ENCODE results near the gene ACSF3.

Gene ACSF3

DNA sequence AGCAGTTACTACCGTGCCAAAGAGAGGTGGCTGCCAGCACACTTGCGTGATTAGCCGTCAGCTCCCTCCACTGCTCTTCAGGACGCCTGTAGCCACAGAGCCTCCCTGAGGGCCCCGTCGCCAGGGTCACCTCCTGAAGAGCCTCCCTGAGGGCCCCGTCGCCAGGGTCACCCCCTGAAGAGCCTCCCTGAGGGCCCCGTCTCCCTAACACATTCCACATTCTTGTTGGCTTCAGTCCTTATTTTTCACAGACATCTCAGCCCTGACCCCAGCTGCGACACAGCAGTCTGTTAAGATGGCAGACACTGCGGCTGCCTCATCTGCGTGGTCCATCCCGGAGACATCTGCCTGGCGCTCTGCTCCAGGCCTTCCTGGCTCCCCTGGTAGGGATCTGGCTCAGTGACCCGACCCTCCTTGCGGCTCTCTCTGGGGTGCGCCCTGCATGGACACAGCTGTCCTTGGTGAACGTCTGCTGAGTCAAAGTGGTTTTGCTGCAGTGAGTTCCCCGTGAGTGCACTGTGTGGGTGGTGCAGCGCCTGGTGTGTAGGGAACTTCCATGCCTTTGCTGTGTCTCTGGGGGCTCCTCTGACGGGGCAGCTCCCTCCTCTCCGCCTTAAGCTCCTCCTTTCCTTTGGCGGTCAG lies 11.4 kb downstream of the ACSF3 start:
- peaks cover 97% of the 10 kb centered on the region for H3K36me3 ChIP-seq (ENCODE audit: insufficient read depth, low read length)

DNA sequence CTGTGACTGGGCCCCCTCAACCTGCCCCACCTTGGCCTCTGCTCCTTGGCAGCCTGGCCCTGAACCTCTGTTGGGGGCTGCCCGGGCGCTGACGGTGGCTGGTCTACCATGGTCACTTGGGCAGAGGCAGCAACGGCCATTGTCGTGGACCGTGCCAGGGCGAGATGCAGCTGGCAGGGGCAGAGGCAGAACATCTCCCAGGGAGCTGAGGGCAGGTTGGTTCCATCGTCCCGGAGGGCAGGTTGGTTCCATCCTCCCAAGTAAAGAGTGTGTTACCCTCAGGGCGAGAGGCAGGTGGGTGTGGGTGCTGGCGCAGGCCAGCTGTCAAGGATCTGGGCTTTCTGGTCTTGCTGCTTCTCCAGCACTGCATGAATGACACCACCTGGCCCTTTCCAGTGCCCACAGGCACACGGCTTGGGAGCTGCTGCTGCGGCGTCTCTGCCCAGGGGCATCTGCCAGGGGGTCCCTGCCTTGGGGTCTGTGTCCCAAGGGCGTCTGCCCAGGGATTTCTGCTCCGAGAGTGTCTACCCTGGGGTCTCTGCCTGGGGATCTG lies 12.0 kb downstream of the ACSF3 start:
- Histone ChIP-seq H3K4me3 (ENCODE audit: low read depth, low read length, poor library complexity, severe bottlenecking) (no peak overlapping the region), H3K36me3 (ENCODE audit: insufficient read depth, low read length) (peaks cover 97% of the 10 kb centered on the region), H3K9ac (ENCODE audit: low read length) (no peak overlapping the region)

More for the DNA sequence above, 11.4 kb downstream of the ACSF3 start:
- Histone ChIP-seq H3K4me2 (ENCODE audit: low read length) (no peak overlapping the region), H3K27ac (ENCODE audit: low read depth, low read length, poor library complexity, severe bottlenecking) (no peak overlapping the region), H3F3A (ENCODE audit: insufficient read depth, low read length) (no peaks in the 10 kb centered on the region), H3K9ac (ENCODE audit: low read length) (no peak overlapping the region), H2AFZ (ENCODE audit: low read length) (no peak overlapping the region), H3K4me3 (ENCODE audit: low read depth, low read length, poor library complexity, severe bottlenecking) (no peak overlapping the region), H4K20me1 (ENCODE audit: insufficient read depth, low read length) (no peaks in the 10 kb centered on the region), H3K79me2 (ENCODE audit: insufficient read depth, low read length) (peaks cover 21% of the 10 kb centered on the region), H3K9me2 (ENCODE audit: low read depth, low read length) (no peaks in the 10 kb centered on the region), H3K9me3 (ENCODE audit: low read length) (peaks cover 4% of the 10 kb centered on the region; the same call in 1 of the 2 replicates), H3K4me1 (ENCODE audit: insufficient read depth, low read length, severe bottlenecking) (peaks cover 8% of the 10 kb centered on the region), H3K27me3 (ENCODE audit: insufficient read depth, low read length) (no peaks in the 10 kb centered on the region)
- no peak for TF ChIP-seq EZH2 (IDR thresholded peaks at IDR 0.05; ENCODE audit: borderline replicate concordance, low read length)
- TF ChIP-seq, protein P1, sequence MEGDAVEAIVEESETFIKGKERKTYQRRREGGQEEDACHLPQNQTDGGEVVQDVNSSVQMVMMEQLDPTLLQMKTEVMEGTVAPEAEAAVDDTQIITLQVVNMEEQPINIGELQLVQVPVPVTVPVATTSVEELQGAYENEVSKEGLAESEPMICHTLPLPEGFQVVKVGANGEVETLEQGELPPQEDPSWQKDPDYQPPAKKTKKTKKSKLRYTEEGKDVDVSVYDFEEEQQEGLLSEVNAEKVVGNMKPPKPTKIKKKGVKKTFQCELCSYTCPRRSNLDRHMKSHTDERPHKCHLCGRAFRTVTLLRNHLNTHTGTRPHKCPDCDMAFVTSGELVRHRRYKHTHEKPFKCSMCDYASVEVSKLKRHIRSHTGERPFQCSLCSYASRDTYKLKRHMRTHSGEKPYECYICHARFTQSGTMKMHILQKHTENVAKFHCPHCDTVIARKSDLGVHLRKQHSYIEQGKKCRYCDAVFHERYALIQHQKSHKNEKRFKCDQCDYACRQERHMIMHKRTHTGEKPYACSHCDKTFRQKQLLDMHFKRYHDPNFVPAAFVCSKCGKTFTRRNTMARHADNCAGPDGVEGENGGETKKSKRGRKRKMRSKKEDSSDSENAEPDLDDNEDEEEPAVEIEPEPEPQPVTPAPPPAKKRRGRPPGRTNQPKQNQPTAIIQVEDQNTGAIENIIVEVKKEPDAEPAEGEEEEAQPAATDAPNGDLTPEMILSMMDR (IDR thresholded peaks at IDR 0.05; ENCODE audit: low read length), result no peak

DNA sequence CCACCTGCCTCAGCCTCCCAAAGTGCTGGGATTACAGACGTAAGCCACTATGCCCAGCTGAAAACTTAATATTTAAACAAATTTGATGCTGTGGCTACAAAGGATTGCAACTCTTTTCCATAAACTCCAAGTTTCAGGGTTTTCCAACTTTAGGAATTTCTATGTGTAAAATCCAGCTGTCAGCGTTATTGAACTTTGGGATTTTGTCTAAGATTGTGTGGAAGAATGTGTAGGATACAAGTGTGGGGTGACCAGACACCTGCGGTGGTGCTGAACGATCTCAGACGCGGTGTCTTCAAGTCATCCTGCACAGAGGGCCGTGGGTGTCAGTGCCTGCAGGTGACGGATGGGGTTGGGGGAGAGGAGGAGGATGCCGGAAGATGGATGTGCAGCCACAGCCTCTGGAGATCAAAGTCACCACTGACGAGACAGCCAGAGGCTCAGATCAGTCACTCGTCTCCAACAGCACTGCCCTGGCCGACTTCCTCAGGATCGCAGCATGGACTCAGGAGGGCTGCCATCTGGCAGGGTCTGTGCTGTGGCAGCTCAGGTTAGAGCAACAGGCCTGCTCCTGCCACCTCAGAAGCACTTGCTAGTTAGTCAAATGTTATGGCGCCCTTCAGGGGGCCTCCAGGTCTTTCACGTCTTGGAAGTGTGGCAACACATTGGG lies 13.0 kb downstream of the ACSF3 start:
- no peak overlapping the region for H2AFZ ChIP-seq (ENCODE audit: low read length)
- H3K9me2 ChIP-seq (ENCODE audit: low read depth, low read length), result no peaks in the 10 kb centered on the region
- peaks cover 97% of the 10 kb centered on the region for H3K36me3 ChIP-seq (ENCODE audit: insufficient read depth, low read length)
- H3K4me1 ChIP-seq (ENCODE audit: insufficient read depth, low read length, severe bottlenecking), result peaks cover 16% of the 10 kb centered on the region
- H3K9ac ChIP-seq (ENCODE audit: low read length), result no peak overlapping the region
- TF ChIP-seq EZH2 (IDR thresholded peaks at IDR 0.05; ENCODE audit: borderline replicate concordance, low read length), result no peak
- TF ChIP-seq, protein P1 (IDR thresholded peaks at IDR 0.05; ENCODE audit: low read length), result no peak
- H3F3A ChIP-seq (ENCODE audit: insufficient read depth, low read length), result no peaks in the 10 kb centered on the region
- H3K27ac ChIP-seq (ENCODE audit: low read depth, low read length, poor library complexity, severe bottlenecking), result no peak overlapping the region
- no peak overlapping the region for H3K4me2 ChIP-seq (ENCODE audit: low read length)
- peaks cover 4% of the 10 kb centered on the region; the same call in 1 of the 2 replicates for H3K9me3 ChIP-seq (ENCODE audit: low read length)
- H3K79me2 ChIP-seq (ENCODE audit: insufficient read depth, low read length), result peaks cover 11% of the 10 kb centered on the region; the same call in 1 of the 2 replicates
- no peaks in the 10 kb centered on the region for H4K20me1 ChIP-seq (ENCODE audit: insufficient read depth, low read length)
- H3K4me3 ChIP-seq (ENCODE audit: low read depth, low read length, poor library complexity, severe bottlenecking), result no peak overlapping the region
- H3K27me3 ChIP-seq (ENCODE audit: insufficient read depth, low read length), result no peaks in the 10 kb centered on the region

More for the DNA sequence above, 12.0 kb downstream of the ACSF3 start:
- H2AFZ ChIP-seq (ENCODE audit: low read length), result no peak overlapping the region
- H3K27ac ChIP-seq (ENCODE audit: low read depth, low read length, poor library complexity, severe bottlenecking), result no peak overlapping the region
- H4K20me1 ChIP-seq (ENCODE audit: insufficient read depth, low read length), result no peaks in the 10 kb centered on the region
- H3F3A ChIP-seq (ENCODE audit: insufficient read depth, low read length), result no peaks in the 10 kb centered on the region
- no peak for TF ChIP-seq EZH2 (IDR thresholded peaks at IDR 0.05; ENCODE audit: borderline replicate concordance, low read length)
- TF ChIP-seq, protein P1 (IDR thresholded peaks at IDR 0.05; ENCODE audit: low read length), result no peak
- peaks cover 4% of the 10 kb centered on the region; the same call in 1 of the 2 replicates for H3K9me3 ChIP-seq (ENCODE audit: low read length)
- no peak overlapping the region for H3K4me2 ChIP-seq (ENCODE audit: low read length)
- no peaks in the 10 kb centered on the region for H3K9me2 ChIP-seq (ENCODE audit: low read depth, low read length)
- peaks cover 20% of the 10 kb centered on the region; the same call in 1 of the 2 replicates for H3K79me2 ChIP-seq (ENCODE audit: insufficient read depth, low read length)
- no peaks in the 10 kb centered on the region for H3K27me3 ChIP-seq (ENCODE audit: insufficient read depth, low read length)
- H3K4me1 ChIP-seq (ENCODE audit: insufficient read depth, low read length, severe bottlenecking), result peaks cover 8% of the 10 kb centered on the region

All from OCI-LY1 (cell line).